CD4-positive, alpha-beta T cell (primary cell): ENCODE results near the gene HEATR5A. TPM values are rescaled to one million over a fixed set of nuclear protein-coding genes. Genes with fewer than 3 reads are reported as not detected.
"Not testable (repeated sequence)": the region's sequence is repeated elsewhere in the genome, so short reads cannot be mapped to it uniquely, and the experiment has no call there.

Source experiments
- ATAC-seq: fragments of 200-7000 bp; cut with Tn5 transposase; one replicate; pipeline ENCODE4 v1.10.0; 2022; ENCODE audit warnings: mild to moderate bottlenecking; ENCODE audit not compliant: poor library complexity
- CTCF ChIA-PET: fragments of 350-600 bp; sonication (Branson Sonifier 250); formaldehyde crosslinking; loops from one replicate; lab custom pipeline; 2021; ENCODE audit warnings: antibody characterized with exemption, inconsistent platforms; lab: Charles Lee
- POLR2A ChIA-PET: fragments of 350-600 bp; sonication (Branson Sonifier 250); formaldehyde crosslinking; loops from one replicate; lab custom pipeline; 2021; ENCODE audit warnings: antibody characterized with exemption, inconsistent platforms; lab: Charles Lee
- DNase-seq, 14 experiments: peaks; one replicate each; pipeline ENCODE4 v3.0.0-alpha.2; 2013 to 2020; ENCODE audit warnings: mixed read lengths in 2 of 14
- H3K27ac ChIP-seq, 2 donors: one replicate each; pipeline versions ENCODE4 v1.5.1 to v1.7.0; 2013; ENCODE audit warnings: low read length in 2 of 2, low read depth in 1 of 2, mild to moderate bottlenecking in 1 of 2
- H3K27me3 ChIP-seq, 2 experiments: 1 replicate in 1 of 2; 2 replicates in 1 of 2; pipeline versions ENCODE4 v1.6.1 to v1.7.0; 2013; ENCODE audit warnings: low read length in 2 of 2, control low read depth in 1 of 2, mild to moderate bottlenecking in 1 of 2, moderate library complexity in 1 of 2; ENCODE audit not compliant: insufficient read depth in 2 of 2, control insufficient read depth in 1 of 2
- H3K36me3 ChIP-seq: one replicate; pipeline ENCODE4 v1.6.1; 2013; ENCODE audit warnings: low read length, control low read depth; ENCODE audit not compliant: insufficient read depth
- H3K4me1 ChIP-seq: one replicate; pipeline ENCODE4 v1.6.1; 2013; ENCODE audit warnings: low read length, control low read depth; ENCODE audit not compliant: insufficient read depth
- H3K4me3 ChIP-seq: one replicate; pipeline ENCODE4 v1.5.1; 2013; ENCODE audit warnings: mild to moderate bottlenecking, low read length, moderate library complexity
- H3K9me3 ChIP-seq, 2 experiments: 1 replicate in 1 of 2; 2 replicates in 1 of 2; pipeline versions ENCODE4 v1.6.1 to v1.7.0; 2013; ENCODE audit warnings: low read length in 2 of 2, mild to moderate bottlenecking in 2 of 2, control low read depth in 1 of 2, moderate library complexity in 1 of 2; ENCODE audit not compliant: control insufficient read depth in 1 of 2, insufficient read depth in 1 of 2
- H3K27ac Mint-ChIP-seq: one replicate; pipeline ENCODE4 v1.8.0; 2020; ENCODE audit warnings: mixed read lengths
- H3K27me3 Mint-ChIP-seq: one replicate; pipeline ENCODE4 v1.8.0; 2021; ENCODE audit warnings: mixed read lengths
- H3K36me3 Mint-ChIP-seq: one replicate; pipeline ENCODE4 v1.8.0; 2021; ENCODE audit warnings: low read depth, mixed read lengths
- H3K4me1 Mint-ChIP-seq: one replicate; pipeline ENCODE4 v1.8.0; 2021; ENCODE audit warnings: low read depth, mixed read lengths
- H3K4me3 Mint-ChIP-seq: one replicate; pipeline ENCODE4 v1.8.0; 2020; ENCODE audit warnings: mild to moderate bottlenecking, mixed read lengths
- H3K9me3 Mint-ChIP-seq: one replicate; pipeline ENCODE4 v1.8.0; 2020; ENCODE audit warnings: mixed read lengths
- intact Hi-C, 2 experiments: fragments of 100-400 bp; cut with DNase I in 1 of 2; cut with micrococcal nuclease in 1 of 2; formaldehyde crosslinking; loops; one replicate each; pipeline versions ENCODE4 v1.15.1 to v1.9.0; 2023 to 2025; cut with DNase I, micrococcal nuclease
- total RNA-seq, 174 experiments: library from RNA in 2 of 174; stranded (reverse) in 2 of 174; gene quantifications; one replicate each; pipeline ENCODE4 v1.2.3 and lab custom pipeline; 2021 to 2026
- TF ChIP-seq, protein P1 (sequence below): fragments of 200-600 bp; IDR thresholded peaks from one replicate; pipeline ENCODE4 v1.8.0; 2022; ENCODE audit warnings: antibody characterized with exemption, mild to moderate bottlenecking

HEATR5A gene
- total RNA-seq, 2 experiments from 2014 or later: 5.2 to 5.5 TPM

DNA sequence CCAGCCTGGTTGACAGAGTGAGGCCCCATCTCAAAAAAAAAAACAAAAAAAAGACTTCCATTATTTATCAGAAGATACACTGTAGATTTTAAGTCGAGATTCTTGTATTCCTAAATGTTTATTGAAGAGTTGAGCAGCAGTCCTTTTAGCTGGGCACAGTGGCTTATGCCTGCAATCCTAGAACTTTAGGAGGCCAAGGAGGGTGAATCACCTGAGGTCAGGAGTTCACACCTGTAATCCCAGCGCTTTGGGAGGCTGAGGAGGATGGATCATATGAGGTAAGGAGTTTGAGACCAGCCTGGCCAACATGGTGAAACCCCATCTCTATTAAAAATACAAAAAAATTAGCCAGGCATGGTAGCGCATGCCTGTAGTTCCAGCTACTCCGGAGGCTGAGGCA lies 57.6 kb downstream of the HEATR5A start:
- peaks cover 18% of the 10 kb centered on the region for H3K36me3 ChIP-seq
- H3K27me3 Mint-ChIP-seq: no peaks in the 10 kb centered on the region
- CTCF ChIA-PET: no interaction called here
- ATAC-seq: no peak
- no peak overlapping the region for H3K27ac Mint-ChIP-seq
- H3K4me3 Mint-ChIP-seq: no peak overlapping the region
- POLR2A ChIA-PET: no interaction called here
- peaks cover 29% of the 10 kb centered on the region for H3K36me3 Mint-ChIP-seq
- TF ChIP-seq, protein P1, sequence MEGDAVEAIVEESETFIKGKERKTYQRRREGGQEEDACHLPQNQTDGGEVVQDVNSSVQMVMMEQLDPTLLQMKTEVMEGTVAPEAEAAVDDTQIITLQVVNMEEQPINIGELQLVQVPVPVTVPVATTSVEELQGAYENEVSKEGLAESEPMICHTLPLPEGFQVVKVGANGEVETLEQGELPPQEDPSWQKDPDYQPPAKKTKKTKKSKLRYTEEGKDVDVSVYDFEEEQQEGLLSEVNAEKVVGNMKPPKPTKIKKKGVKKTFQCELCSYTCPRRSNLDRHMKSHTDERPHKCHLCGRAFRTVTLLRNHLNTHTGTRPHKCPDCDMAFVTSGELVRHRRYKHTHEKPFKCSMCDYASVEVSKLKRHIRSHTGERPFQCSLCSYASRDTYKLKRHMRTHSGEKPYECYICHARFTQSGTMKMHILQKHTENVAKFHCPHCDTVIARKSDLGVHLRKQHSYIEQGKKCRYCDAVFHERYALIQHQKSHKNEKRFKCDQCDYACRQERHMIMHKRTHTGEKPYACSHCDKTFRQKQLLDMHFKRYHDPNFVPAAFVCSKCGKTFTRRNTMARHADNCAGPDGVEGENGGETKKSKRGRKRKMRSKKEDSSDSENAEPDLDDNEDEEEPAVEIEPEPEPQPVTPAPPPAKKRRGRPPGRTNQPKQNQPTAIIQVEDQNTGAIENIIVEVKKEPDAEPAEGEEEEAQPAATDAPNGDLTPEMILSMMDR: no peak
- H3K4me1 Mint-ChIP-seq: no peaks in the 10 kb centered on the region
- H3K27ac ChIP-seq: no peak overlapping the region
- no peaks in the 10 kb centered on the region for H3K9me3 Mint-ChIP-seq
- H3K9me3 ChIP-seq: no peaks in the 10 kb centered on the region
- intact Hi-C loops: no loop called here
- H3K4me1 ChIP-seq: no peaks in the 10 kb centered on the region
- no peak for DNase-seq
- H3K27me3 ChIP-seq: no peaks in the 10 kb centered on the region
- H3K4me3 ChIP-seq: no peak overlapping the region

DNA sequence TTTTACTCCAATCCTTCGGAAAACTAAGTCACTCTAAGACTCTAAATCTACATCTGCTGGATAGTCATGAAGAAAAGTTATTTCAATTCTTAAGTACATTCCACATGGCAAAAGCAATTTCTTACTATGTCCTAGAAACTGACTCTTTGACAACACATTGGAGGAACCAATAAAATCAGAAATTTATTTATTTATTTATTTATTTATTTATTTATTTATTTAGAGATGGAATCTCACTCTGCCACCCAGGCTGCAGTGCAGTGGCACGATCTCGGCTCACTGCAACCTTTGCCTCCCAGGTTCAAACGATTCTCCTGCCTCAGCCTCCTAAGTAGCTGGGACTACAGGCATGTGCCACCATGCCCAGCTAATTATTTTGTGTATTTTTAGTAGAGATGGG lies 58.6 kb downstream of the HEATR5A start:
- H3K9me3 Mint-ChIP-seq, H3K4me3 Mint-ChIP-seq, ATAC-seq, DNase-seq, intact Hi-C loops, CTCF ChIA-PET, H3K4me3 ChIP-seq, H3K27me3 ChIP-seq, H3K4me1 ChIP-seq, H3K27me3 Mint-ChIP-seq, H3K27ac Mint-ChIP-seq, H3K9me3 ChIP-seq, H3K4me1 Mint-ChIP-seq, POLR2A ChIA-PET, H3K27ac ChIP-seq: not testable (repeated sequence)
- H3K36me3 Mint-ChIP-seq: peaks cover 29% of the 10 kb centered on the region
- H3K36me3 ChIP-seq: peaks cover 17% of the 10 kb centered on the region

DNA sequence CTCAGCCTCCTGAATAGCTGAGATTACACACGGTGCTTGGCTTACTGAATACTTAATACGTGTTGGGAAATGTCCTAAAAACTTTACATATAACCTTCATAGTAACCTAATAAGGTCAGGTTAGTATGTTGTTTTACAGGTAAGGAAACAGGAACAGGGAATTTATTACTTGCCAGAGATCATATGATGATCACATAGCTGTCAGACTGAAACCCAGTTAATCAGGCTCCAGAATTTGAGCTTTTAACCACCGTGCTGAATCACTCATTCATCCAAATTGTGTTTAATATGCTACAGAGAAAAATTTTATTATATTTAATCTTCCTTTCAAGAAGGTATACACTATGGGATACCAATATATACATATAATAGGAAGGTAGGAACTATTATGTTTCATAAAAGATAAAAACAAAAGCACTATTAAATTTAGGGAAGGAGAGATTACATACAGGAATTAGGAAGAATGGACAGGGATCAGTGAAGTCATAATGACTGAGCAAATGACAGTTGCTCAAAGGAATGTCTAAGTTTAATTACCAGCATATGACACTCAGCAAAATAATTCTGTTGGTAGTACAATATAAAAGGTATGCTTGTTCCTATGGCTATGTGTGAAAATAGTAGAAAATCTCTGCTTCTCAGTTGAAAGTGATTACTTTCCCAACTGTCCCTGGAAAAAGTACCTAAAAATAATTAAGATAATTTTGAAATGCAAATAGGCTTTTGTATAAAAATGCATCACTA lies 59.3 kb downstream of the HEATR5A start:
- no peaks in the 10 kb centered on the region for H3K4me1 ChIP-seq
- ChIA-PET POLR2A (interaction anchor here (1.4 kb wide), 1 partner anchor 11 kb away, joined by 5 read pairs; no protein-coding TSS in a partner anchor), CTCF (no interaction called here)
- H3K27ac ChIP-seq: no peak overlapping the region
- DNase-seq (no peak), ATAC-seq (no peak)
- no peaks in the 10 kb centered on the region for H3K9me3 Mint-ChIP-seq
- H3K36me3 Mint-ChIP-seq: peaks cover 29% of the 10 kb centered on the region
- H3K9me3 ChIP-seq: no peaks in the 10 kb centered on the region
- no peaks in the 10 kb centered on the region for H3K27me3 ChIP-seq
- no peak overlapping the region for H3K4me3 Mint-ChIP-seq
- H3K4me3 ChIP-seq: no peak overlapping the region
- peaks cover under 1% of the 10 kb centered on the region for H3K4me1 Mint-ChIP-seq
- TF ChIP-seq, protein P1: no peak
- no peak overlapping the region for H3K27ac Mint-ChIP-seq
- intact Hi-C loops: no loop called here
- no peaks in the 10 kb centered on the region for H3K27me3 Mint-ChIP-seq
- peaks cover 17% of the 10 kb centered on the region for H3K36me3 ChIP-seq
